Right atrium auricular region (tissue), 2 donors: ENCODE results near the gene PRKCZ. TPM values are rescaled to one million over a fixed set of nuclear protein-coding genes. Genes with fewer than 3 reads are reported as not detected.

Experiments
- DNase-seq: peaks from one replicate; pipeline ENCODE4 v3.0.0-alpha.2; 2019; ENCODE audit warnings: low spot score
- H3K27ac ChIP-seq, 2 donors: fragments of 200-600 bp; sonication (generic); 1 replicate in 1 of 2; 2 replicates in 1 of 2; pipeline ENCODE4 v1.5.1; 2016 to 2019
- H3K27me3 ChIP-seq, 2 donors: fragments of 200-600 bp; sonication (generic); one replicate each; pipeline versions ENCODE4 v1.5.1 to v1.6.0; 2017 to 2019
- H3K36me3 ChIP-seq: fragments of 200-600 bp; sonication (generic); one replicate; pipeline ENCODE4 v1.5.1; 2016
- H3K4me1 ChIP-seq, 2 donors: fragments of 200-600 bp; sonication (generic); one replicate each; pipeline versions ENCODE4 v1.5.1 to v1.6.0; 2017 to 2019
- H3K4me3 ChIP-seq, 2 donors: fragments of 200-600 bp; sonication (generic); 1 replicate in 1 of 2; 2 replicates in 1 of 2; pipeline ENCODE4 v1.5.1; 2017 to 2019; ENCODE audit warnings: mild to moderate bottlenecking in 1 of 2, moderate library complexity in 1 of 2
- H3K9me3 ChIP-seq, 2 donors: fragments of 200-600 bp; sonication (generic); one replicate each; pipeline ENCODE4 v1.5.1; 2019
- total RNA-seq, 2 donors: library from RNA; depleted of rRNA; stranded (reverse); fragments of >200 nt; gene quantifications; one replicate each; pipeline ENCODE4 v1.1.0, GENCODE V29; 2016
- TF ChIP-seq, protein P1 (sequence below), 2 donors: fragments of 200-600 bp; sonication (generic); IDR thresholded peaks; one replicate each; pipeline ENCODE4 v1.5.1; 2019; ENCODE audit warnings: antibody characterized with exemption in 2 of 2

PRKCZ gene
- total RNA-seq, 2 donors from 2014 or later: 15.3 to 16.4 TPM

DNA sequence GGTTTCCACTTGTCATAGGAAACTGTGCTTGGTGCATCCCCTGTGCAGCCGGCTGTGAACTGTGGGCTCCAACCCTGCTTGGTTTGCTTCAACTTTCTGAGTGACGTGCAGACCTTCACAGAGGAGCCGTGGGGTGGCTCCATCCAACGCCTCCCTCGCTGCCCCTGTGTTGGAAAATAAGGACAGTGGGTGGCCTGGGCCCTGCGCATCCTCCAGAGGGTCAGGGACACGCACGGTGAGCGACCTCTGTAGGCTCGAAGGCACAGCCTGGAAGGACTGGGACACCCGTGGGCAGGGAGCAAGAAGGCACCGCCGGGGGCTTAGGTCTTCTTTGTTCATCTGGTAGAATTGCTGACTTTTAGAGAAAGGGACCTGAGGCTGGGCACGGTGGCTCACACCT is 150.9 kb downstream of the PRKCZ start:
- no peak overlapping the region for H3K27ac ChIP-seq
- TF ChIP-seq, protein P1, sequence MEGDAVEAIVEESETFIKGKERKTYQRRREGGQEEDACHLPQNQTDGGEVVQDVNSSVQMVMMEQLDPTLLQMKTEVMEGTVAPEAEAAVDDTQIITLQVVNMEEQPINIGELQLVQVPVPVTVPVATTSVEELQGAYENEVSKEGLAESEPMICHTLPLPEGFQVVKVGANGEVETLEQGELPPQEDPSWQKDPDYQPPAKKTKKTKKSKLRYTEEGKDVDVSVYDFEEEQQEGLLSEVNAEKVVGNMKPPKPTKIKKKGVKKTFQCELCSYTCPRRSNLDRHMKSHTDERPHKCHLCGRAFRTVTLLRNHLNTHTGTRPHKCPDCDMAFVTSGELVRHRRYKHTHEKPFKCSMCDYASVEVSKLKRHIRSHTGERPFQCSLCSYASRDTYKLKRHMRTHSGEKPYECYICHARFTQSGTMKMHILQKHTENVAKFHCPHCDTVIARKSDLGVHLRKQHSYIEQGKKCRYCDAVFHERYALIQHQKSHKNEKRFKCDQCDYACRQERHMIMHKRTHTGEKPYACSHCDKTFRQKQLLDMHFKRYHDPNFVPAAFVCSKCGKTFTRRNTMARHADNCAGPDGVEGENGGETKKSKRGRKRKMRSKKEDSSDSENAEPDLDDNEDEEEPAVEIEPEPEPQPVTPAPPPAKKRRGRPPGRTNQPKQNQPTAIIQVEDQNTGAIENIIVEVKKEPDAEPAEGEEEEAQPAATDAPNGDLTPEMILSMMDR (IDR thresholded peaks at IDR 0.05): no peak
- H3K4me1 ChIP-seq: peaks cover 0 to 52% of the 10 kb centered on the region in 2 donors
- H3K9me3 ChIP-seq: no peaks in the 10 kb centered on the region
- no peaks in the 10 kb centered on the region for H3K27me3 ChIP-seq
- DNase-seq: no peak
- no peaks in the 10 kb centered on the region for H3K36me3 ChIP-seq
- no peak overlapping the region for H3K4me3 ChIP-seq

DNA sequence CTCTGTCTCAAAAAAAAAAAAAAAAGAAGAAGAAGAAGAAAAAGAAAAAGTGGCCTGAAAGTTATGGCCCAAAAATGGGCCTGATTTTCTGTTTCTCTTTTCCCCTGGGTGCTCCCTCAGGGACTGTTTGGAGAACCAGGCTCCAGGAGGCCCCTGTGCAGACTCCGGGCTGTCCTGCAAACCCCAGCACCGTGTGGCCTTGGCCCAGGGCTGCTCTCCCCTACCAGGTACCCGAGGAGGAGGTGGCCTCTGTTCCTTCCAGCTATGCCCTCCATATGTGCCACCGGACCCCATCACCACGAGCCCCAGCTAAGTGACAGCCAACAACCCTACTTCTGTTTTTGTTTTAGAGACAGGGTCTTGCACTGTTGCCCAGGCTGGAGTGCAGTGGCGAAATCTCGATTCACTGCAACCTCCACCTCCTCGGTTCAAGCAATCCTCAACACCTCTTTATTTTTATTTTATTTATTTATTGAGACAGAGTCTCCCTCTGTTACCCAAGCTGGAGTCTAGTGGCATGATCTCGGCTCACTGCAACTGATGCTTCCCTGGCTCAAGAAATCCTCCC is 151.9 kb downstream of the PRKCZ start:
- Histone ChIP-seq H3K27me3 (no peaks in the 10 kb centered on the region), H3K9me3 (no peaks in the 10 kb centered on the region), H3K36me3 (no peaks in the 10 kb centered on the region), H3K27ac (no peak overlapping the region), H3K4me3 (no peak overlapping the region), H3K4me1 (peaks cover 0 to 62% of the 10 kb centered on the region in 2 donors)
- TF ChIP-seq, protein P1 (IDR thresholded peaks at IDR 0.05): no peak
- DNase-seq: no peak

DNA sequence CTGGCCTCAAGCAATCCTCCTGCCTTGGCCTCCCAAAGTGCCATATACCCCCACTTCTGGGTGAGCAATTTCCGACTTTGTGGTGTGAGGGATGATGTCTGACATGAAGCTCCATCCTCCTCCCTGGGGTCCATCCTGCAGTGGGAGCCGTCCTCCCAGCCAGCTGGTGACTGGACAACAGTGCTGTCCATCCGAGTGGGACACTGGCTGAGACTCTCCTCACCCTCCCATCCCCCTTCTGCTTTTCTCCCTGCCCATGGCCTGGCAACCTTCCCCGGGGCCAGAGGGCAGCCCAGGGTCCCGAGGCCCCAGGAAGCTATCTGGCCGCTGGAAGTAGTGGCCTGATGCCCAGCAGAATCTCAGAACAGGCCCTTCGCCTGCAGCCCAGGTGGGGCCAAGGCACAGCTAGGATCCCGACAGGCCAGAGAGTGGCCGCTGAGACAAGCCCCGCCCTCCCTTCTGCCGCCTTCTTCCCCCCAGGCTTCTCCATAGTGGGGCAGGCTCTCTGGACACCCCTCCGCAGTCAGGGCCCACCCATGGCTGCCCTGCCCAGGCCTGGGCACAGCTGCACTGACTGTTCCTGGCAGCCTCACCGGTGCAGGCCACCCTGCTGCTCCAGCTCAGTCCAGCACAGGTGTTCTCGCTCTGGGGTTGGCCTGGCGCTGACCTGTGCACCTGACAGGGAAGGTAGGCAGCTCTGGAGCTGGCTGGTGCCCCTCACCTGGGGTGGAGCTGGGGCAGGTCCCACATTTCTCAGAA is 152.8 kb downstream of the PRKCZ start:
- DNase-seq: no peak
- no peaks in the 10 kb centered on the region for H3K9me3 ChIP-seq
- no peak overlapping the region for H3K4me3 ChIP-seq
- peak overlapping the region; percentile 91 to 93 for H3K27ac ChIP-seq
- TF ChIP-seq, protein P1 (IDR thresholded peaks at IDR 0.05): no peak
- no peaks in the 10 kb centered on the region for H3K36me3 ChIP-seq
- H3K27me3 ChIP-seq: no peaks in the 10 kb centered on the region
- peaks cover 0 to 71% of the 10 kb centered on the region in 2 donors for H3K4me1 ChIP-seq

GRCh38 chr1:2203671-2204414 is 153.6 kb downstream of the PRKCZ start:
- H3K9me3 ChIP-seq: no peaks in the 10 kb centered on the region
- no peak for DNase-seq
- TF ChIP-seq, protein P1 (IDR thresholded peaks at IDR 0.05): no peak
- H3K27me3 ChIP-seq: no peaks in the 10 kb centered on the region
- H3K4me3 ChIP-seq: peak overlapping the region; percentile 52 to 63
- H3K36me3 ChIP-seq: no peaks in the 10 kb centered on the region
- peak overlapping the region; percentile 91 to 93 for H3K27ac ChIP-seq
- H3K4me1 ChIP-seq: peaks cover 0 to 75% of the 10 kb centered on the region in 2 donors

GRCh38 chr1:2204415-2205190 is 154.4 kb downstream of the PRKCZ start:
- DNase-seq: peak; percentile 93
- Histone ChIP-seq H3K36me3 (no peaks in the 10 kb centered on the region), H3K27me3 (no peaks in the 10 kb centered on the region), H3K4me1 (peaks cover 0 to 78% of the 10 kb centered on the region in 2 donors), H3K27ac (peak overlapping the region; percentile 91 to 93), H3K4me3 (peak overlapping the region; percentile 52 to 63), H3K9me3 (no peaks in the 10 kb centered on the region)
- TF ChIP-seq, protein P1 (IDR thresholded peaks at IDR 0.05): no peak
